HG02852 (cell line): ENCODE measurements around the gene GRIP1.
A peak's percentile ranks its signal among the peaks of the same experiment; 100 is the strongest.

ENCODE experiments used
- ATAC-seq: cut with Tn5 transposase; IDR thresholded peaks from one replicate; pipeline ENCODE4 v1.9.1; 2021; ENCODE audit warnings: mild to moderate bottlenecking, moderate library complexity; ENCODE audit not compliant: unreplicated experiment

The GRIP1 gene

DNA sequence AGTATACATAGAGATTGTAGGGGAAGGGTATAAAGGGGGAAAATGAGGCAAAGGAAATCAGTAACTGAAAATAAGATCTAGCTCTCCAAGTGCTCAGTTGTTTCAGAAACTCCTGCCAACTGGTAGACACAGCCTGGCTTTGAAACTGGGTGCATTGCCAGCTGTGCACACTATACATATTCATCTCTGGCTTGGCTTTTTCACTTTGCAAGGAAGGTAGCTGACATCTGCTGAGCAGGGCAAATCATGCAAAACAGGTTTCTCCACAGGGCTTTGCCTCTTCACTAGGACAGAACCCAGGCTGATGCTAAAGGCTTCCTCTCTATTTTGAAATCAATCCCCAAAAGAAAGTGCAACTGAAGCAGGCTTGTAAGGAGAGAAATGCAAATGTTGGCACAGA is 275.1 kb downstream of the GRIP1 start:
- peak; percentile 81 for ATAC-seq

GRCh38 chr12:66399911-66400306 is 279.0 kb downstream of the GRIP1 start:
- ATAC-seq, result no peak

DNA sequence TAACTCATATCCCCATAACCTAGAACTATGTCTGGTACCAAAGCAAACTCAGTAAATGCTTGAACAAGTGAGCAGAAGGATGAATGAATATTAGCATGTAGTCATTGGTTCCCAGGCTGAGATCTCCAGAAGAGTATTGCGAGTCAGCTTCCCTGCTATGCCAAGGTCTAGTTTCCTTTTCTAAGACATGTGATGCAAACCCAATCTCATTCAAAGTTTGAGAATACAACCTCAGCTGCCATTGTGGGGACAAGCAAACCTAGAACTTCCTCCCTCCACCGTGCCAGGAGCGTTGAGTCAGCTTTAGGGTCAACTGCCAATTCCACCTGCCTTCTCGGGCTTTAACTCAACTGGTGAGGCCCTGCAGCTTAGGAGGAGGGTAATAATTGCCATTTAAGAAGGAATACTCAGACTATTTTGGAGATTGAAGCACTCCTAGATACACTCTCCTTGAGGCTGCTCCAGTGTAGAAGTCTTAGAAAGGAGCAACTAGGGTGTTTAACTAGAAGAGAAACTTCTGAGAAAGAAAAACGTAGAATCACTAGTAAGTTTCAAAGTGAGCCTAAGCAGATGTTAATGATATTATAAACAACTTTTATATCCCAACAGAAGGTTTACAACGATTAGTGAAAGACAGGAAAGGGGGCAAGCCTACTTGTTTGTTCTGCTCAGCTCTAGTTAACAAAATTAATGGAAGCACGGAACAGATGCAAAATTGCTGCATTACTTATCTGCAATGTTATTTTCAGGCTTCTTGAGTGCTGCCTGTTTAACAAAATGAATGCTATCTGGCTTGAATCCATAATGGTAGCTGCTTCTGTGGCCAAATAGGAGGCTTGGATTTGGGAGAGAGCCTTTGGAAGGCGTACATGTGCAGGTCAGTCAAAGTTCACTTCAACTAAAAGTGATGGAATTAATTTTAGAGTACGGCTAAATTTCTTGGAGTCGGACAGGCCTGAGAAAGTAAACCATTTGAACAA is 279.7 kb downstream of the GRIP1 start:
- no peak for ATAC-seq

- no peak for ATAC-seq
Measured at GRCh38 chr12:66397574-66398290, 281.1 kb downstream of the GRIP1 start.

GRCh38 chr12:66393890-66394289 is 285.0 kb downstream of the GRIP1 start:
- no peak for ATAC-seq

DNA sequence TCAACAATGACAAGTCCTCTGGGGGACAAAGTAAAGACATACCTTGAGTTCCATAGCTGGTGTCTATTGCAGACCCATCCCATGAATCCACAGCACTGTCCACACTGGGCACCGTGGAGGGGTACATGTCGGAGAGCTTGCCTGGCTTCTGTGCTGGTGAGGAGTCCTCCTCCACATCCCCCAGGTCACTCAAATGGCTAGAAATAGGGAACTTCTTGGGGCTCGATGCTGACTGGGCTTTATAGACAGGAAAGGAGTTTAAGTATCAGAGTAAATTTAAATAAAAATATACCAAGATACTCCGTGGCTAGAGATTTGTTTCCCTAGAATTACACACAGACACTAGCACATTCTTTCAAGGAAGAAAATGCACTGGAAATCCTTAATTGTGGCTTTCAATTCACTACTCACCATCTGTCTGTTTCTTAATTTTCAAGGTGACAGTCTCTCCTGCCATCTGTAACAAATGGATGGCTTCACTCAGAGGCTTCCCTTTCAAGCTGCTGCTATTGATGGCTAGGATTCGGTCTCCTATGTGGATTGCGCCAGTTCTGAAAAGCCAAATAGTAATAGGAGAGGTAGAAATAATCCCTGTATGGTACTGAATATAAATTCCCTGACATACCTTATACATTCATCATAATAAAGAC is 286.5 kb downstream of the GRIP1 start:
- no peak for ATAC-seq

GRCh38 chr12:66388517-66388916 is 290.4 kb downstream of the GRIP1 start:
- no peak for ATAC-seq

DNA sequence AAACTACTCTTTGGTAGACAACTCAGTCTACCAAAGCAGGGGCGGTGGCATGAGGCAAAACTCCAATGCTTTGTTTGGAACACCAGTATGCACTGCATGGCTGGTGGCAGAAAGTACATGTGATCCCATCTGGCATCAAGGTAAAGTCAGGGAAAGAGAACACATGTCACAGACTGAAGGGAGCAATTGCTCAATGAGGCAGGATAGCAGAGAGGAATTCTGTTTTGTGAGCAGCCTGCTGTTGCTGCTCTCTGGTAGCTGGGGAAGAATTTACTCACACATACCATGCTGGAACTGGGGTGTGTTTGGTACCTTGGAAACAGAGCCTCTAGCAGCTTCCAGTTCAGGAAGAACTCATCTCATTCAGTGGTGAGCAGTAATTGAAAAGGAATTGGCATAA is 291.8 kb downstream of the GRIP1 start:
- ATAC-seq, result no peak

DNA sequence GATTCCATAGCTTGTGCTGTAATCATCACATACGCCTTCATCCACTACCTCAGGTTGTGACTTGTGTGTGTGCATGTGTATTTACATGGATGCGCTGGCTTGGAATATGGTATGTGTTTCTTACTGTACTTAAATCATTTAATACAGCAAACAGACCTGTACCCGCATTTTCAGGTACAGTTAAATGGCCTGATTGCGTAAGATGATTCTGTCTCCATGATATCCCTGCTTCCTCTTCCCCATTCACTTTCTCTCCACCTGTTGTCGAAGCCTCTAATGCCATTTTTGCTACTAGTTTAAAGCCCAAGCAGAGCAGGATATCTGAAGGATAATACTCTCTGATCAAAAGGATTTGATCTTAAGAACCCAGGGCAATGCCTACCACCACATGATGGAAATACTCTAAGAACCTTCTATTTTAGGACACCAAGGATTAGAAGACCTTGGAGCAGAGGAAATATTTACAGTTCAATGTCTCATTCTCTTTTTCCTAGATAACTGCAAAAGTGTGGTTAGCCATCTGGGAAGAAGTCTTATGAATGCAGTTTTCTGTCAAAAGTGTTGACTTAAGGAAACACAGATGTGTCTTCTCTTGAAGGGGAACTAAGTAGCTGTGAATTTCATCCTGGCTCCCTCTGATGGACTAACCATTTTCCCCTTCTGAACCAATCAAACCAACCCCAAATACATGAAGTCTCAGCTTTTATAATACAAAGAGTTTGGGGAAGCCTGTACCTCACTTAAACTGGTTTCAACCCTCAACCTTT is 297.9 kb downstream of the GRIP1 start:
- ATAC-seq, result no peak

GRCh38 chr12:66379616-66380015 is 299.3 kb downstream of the GRIP1 start:
- ATAC-seq, result no peak

DNA sequence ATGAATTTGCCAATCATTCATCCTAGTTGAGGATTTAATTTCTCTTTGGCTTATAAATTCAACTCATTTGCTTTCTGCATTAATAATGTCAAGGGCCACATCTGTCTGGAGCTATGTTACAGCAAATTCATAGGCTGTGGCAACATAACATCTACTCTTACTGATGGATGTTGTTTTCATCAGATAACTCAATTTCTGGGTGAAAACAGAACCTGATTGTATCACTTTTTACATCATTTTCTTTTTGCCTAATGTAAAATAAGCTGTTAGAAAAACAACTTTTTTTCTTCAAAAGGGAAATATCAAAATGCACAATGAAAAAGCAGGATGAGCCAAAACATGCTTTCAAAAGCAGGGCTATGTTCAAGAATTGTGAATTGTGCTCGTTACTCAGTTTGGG is 303.3 kb downstream of the GRIP1 start:
- ATAC-seq, result no peak

DNA sequence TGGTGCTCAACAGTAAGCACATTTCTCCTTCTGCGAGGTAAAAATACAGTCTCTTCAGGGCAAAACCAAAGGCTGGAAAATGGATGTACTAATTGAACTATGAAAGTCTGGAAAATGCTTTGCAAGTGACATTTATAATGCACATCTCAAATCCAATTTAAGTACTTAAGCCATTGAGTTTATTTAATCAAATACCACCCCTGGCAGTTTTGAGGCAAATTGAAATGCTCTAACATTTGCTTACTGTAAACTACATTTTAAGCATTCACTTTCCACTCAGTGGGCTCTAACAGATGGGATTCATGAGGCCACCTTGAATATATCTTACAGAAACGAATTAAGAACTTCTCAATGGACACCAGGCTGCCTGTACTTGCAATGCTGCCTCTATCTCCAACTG is 306.9 kb downstream of the GRIP1 start:
- ATAC-seq, result no peak

GRCh38 chr12:66367015-66367667 is 311.7 kb downstream of the GRIP1 start:
- no peak for ATAC-seq

- ATAC-seq, result no peak
Measured at GRCh38 chr12:66365718-66366490, 313.0 kb downstream of the GRIP1 start.

GRCh38 chr12:66361703-66362102 is 317.2 kb downstream of the GRIP1 start:
- ATAC-seq, result no peak

DNA sequence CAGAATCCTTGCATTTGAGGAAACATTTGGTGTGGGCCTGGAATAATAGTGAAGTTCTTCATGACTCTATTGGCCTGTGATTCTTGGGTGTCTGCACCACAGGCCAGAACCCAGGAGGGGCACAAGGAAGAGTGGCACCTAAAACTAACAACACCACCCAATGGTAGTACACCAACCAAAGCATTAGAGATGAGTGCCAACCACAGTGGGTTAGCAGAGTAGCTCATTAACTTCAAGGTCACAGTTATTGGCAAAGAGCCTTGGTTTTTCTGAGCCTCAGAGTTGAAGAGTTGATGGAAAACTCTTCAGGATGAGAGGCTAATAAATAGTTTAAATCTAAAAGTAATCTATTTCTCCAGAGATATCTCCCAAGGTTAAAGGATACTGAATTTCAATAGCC is 319.6 kb downstream of the GRIP1 start:
- no peak for ATAC-seq

DNA sequence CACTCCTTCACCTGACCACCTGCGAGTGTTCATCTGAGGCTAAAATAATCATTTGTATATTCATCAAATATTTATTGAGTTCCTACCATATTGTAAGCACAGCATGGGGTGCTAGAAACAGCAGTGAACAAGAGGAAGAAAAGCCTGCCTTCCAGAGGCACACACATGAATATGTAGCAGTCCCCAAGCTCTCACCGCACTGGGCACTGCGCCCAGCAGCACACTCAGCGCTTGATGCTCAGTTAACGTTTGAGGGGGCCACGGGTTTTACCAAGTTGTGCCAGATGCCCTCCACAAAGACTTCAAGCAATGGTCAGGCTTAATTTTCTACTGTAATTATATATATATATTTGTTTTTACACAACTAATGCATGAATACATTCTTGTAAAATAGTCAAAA is 324.6 kb downstream of the GRIP1 start:
- ATAC-seq, result no peak

- no peak for ATAC-seq
Measured at GRCh38 chr12:66352899-66353298, 326.0 kb downstream of the GRIP1 start.

DNA sequence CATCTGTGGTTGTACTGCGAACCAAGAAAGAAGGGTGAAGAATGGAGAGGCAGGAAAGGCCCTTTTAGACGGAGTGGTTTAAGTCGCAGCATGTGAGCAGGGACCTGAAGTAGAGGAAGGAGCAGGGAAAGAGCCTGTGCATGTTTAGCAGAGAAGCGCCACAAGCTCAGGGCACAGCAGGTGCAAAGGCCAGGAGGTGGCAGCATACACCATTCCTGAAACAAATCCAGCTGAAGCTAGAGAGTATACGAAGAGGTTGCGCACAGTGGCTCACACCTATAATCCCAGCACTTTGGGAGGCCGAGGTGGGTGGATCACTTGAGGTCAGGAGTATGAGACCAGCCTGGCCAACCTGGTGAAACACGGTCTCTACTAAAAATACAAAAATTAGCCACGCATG is 326.7 kb downstream of the GRIP1 start:
- no peak for ATAC-seq

DNA sequence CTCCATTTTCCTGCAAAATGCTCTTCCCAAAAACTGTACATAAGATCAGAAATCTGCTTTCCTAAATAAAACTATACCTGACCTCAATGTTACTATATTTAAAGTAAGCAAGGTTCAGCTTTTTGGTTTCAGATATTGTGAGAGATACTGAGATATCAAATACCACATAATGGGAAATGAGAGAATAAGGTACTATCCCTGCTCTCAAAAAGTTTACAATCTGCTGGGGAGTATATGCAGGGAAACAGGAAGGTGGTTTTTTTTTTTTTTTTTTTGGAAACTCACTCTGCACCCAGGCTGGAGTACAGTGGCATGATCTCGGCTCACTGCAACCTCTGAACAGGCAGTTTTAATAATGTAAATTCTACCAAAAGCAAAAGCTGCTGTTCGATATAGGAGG is 327.6 kb downstream of the GRIP1 start:
- ATAC-seq, result no peak
